ENCODE data around the gene EYS.
"Not testable (repeated sequence)": the region's sequence is repeated elsewhere in the genome, so short reads cannot be mapped to it uniquely, and the experiment has no call there.

The EYS gene

GRCh38 chr6:63739094-63739687 lies 1967.8 kb downstream of the EYS start:
- no peak for DNase-seq (ENCODE audit: low read depth in 3 of 3)

GRCh38 chr6:63738190-63738589 lies 1968.8 kb downstream of the EYS start:
- not testable (repeated sequence) for DNase-seq (ENCODE audit: low read depth in 3 of 3)

DNA sequence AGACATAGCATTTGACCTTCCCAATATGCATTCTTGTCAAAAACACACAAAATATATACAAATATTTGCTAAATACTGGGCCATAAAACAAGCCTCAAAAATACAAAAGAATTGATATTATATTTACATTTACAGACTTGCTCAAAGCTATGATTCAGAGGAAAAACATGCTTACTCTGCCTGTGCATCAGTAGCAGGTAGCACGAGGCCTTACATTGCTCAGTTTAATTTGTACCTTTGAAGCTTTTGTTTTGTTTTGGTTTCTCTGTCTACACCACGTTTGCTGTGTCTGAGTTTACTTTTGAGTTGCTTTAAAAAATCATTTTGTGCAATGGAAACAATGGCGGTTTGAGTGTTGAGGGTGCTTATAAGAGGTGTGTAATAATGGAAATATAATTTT lies 1972.1 kb downstream of the EYS start:
- no peak for DNase-seq (ENCODE audit: low read depth in 3 of 3)

DNA sequence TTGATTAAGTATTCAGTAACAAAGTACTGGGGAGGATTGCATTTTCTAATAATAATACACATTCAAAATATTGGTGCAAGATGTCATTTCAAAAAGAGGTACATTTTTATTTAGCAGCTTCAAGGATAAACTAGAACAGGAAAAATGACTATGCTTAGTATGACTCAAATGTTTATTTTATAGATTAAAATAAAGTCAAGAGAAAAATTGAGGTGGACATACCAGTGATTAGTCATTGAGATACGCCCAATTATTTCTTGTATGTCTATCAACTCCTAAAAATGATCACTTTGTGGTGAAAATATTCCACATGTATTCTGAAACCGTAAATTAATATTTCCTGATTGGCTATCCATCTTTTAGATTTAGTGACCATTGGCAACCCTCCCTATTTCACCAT lies 1974.7 kb downstream of the EYS start:
- no peak for DNase-seq (ENCODE audit: low read depth in 3 of 3)

DNA sequence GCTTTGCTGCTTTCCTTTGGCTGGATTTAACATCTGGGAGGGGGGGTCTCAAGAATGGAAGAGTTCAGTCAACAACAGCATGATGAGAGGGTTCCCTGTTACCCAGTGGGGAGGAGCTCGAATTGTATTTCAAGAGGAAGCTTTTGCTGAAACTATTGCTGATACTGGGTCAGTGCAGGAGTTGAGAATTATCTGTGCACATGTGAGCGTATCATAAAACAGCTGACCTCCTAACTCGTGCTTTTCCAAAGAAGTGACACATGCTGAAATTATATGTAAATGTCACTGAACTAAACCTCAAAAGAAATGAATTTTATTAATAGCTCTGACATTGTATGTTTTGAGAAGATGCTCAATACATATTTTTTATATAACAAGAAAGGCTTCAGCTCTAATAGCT lies 1975.1 kb downstream of the EYS start:
- no peak for DNase-seq (ENCODE audit: low read depth in 3 of 3)

GRCh38 chr6:63730311-63730710 lies 1976.7 kb downstream of the EYS start:
- DNase-seq (ENCODE audit: low read depth in 3 of 3): no peak

DNA sequence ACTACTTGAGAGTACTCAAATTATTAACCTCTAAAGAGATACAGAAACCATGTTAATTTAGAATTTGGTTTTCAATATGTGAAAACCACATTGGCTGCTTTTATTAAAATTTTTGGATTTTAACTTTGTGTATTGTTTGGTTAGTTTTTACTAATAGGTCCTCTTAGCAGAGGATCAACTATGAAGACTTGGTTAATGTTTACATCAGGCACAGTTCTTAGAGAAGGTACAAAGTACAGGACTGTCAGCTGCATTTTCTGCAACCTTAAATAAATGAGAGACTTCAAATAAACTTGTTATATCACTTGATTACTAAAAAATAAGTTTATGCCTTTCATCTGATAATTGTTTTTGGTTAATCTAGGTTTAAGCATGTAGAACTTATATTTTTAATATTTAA lies 1982.3 kb downstream of the EYS start:
- no peak for DNase-seq (ENCODE audit: low read depth in 3 of 3)

GRCh38 chr6:63721181-63721580 lies 1985.8 kb downstream of the EYS start:
- DNase-seq (ENCODE audit: low read depth in 3 of 3): no peak

- no peak for DNase-seq (ENCODE audit: low read depth in 3 of 3)
Measured at GRCh38 chr6:63716169-63716568, 1990.9 kb downstream of the EYS start.

DNA sequence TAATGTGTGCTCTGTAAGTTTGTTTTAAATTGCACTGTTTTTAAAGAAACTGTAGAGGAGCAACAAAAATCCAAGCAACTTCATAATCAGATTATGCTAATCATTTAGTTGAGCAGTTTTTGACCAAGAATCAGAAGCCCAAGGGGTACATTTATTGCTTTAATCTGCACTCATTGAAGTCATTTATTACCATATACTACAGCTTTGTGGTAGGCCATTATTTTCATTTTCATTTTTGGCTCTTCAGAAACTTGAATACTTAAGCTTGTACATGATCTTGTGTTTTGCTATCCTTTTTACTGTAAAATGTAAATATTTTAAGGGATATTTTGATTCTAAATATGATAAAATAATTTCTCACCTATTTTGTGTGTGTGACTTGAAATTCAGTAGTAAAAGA lies 1992.9 kb downstream of the EYS start:
- no peak for DNase-seq (ENCODE audit: low read depth in 3 of 3)

DNA sequence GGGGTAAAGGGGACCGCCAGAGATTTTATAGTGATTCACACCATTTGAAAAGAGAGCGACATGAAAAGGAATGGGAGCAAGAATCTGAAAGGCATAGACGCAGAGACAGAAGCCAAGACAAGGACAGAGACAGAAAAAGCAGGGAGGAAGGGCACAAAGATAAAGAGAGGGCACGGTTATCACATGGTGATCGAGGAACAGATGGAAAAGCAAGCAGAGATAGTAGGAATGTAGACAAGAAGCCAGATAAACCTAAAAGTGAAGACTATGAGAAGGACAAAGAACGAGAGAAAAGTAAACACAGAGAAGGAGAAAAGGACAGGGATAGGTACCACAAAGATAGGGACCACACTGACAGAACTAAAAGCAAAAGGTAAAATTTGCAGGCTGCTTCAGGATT lies 1993.7 kb downstream of the EYS start:
- DNase-seq (ENCODE audit: low read depth in 3 of 3): no peak

DNA sequence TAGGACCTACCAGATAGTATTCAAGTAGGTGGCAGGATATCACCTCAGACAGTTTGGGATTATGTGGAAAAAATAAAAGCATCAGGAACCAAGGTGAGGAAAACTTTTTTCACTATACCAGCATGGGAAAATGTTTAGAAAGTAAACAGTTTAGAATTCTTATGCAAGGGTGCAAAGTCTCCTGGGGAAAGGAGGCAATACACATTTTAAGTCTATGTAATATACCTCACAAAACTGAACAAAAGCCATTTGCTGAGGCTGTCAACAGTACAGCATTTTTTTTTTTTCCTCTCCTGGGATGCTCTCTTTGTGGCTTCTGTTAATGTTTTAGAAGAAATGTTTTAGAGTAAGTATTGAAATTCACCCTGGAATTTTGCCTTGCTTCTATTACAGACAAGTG lies 1997.9 kb downstream of the EYS start:
- DNase-seq (ENCODE audit: low read depth in 3 of 3): no peak

- no peak for DNase-seq (ENCODE audit: low read depth in 3 of 3)
Measured at GRCh38 chr6:63708631-63709030, 1998.4 kb downstream of the EYS start.

GRCh38 chr6:63706630-63707029 lies 2000.4 kb downstream of the EYS start:
- DNase-seq (ENCODE audit: low read depth in 3 of 3): no peak

DNA sequence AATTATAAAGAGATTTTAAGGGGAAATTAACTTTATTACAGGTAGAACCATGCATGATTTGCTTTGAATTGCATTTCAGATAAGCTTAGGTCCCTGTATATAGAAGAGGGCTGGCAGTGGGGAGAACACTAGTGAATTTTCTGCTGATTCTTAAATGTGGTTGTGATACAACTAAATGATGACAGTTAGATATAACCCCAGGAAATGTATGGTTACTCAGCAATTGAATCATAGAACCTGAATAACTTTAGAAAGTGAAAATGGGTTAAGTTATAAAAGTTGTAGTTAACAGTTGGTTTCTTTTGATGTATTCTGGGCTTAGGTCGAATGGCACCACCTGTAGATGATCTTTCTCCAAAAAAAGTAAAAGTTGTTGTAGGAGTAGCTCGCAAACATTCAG lies 2001.3 kb downstream of the EYS start:
- no peak for DNase-seq (ENCODE audit: low read depth in 3 of 3)

DNA sequence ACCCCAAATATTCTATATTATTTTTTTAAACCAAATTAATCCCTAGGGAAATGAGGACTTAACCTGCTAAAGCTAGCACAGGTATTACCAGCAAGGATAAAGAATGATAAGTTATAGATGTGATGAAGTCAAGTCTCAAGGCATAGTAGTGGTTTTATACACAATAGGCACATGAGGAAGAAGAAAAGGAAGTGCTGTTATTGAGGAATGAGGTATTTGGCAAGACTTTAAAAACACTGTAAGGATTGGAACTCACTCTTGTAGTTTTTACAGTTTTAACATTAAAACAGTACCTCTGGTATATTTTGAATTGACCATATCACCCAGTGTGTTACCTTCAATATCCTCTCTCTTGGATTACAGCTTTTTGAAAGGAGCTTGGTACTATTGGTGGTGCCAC lies 2016.8 kb downstream of the EYS start:
- no peak for DNase-seq (ENCODE audit: low read depth in 3 of 3)

GRCh38 chr6:63689421-63689820 lies 2017.6 kb downstream of the EYS start:
- no peak for DNase-seq (ENCODE audit: low read depth in 3 of 3)

DNA sequence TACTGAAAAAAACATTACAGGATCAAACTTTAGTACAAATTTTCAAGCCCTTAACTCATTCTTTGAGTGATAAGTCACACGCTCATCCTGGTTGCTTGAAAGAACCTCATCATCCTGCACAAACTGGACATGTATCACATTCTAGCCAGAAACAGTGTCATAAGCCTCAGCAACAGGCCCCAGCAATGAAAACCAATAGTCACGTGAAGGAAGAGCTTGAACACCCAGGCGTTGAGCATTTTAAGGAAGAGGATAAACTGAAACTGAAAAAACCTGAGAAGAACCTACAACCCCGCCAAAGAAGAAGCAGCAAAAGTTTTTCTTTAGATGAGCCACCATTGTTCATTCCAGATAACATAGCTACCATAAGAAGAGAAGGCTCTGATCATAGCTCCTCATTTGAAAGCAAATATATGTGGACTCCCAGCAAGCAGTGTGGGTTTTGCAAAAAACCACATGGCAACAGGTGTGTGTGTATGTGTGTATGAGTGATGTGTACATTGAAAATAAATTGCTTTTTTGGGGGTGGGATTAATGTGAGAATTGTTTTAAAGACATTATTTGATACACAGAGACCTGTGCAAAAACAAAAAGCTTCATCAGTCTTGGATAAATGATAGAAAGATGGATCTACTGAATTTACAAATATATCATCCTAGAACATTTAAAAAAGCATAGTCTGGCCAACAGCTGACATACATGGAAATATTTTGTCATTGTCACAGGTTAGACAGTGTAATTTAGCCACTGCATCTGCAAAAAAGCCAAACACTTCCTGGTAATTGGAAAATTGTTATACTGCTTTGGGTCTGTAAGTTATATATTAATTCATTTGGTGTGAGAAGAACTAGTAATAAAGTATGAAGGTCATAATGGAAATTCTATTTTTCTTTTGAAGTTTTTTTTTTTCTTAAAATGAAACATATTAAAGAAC lies 2021.3 kb downstream of the EYS start:
- DNase-seq (ENCODE audit: low read depth in 3 of 3): no peak

GRCh38 chr6:63683071-63683603 lies 2023.9 kb downstream of the EYS start:
- DNase-seq (ENCODE audit: low read depth in 3 of 3): no peak

DNA sequence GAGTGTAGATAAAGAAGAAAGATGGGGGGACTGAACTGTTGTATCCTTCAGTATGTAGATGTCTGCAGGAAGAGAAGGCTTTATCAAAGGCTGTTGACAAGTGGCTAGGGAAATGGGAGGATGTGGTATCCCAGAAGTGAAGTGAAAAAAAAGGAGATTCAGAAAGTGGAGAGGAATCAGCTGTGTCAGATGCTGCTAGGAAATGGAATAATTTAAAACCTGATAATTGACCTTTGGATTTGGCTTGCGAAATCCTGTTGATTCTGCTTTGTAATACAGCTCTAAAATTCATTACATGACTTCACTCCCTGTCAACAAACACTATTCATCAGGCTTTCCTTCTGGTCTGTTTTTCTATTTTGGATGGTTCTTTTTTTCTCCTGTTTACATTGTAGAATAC lies 2029.7 kb downstream of the EYS start:
- DNase-seq (ENCODE audit: low read depth in 3 of 3): no peak

- no peak for DNase-seq (ENCODE audit: low read depth in 3 of 3)
Measured at GRCh38 chr6:63676412-63677114, 2030.5 kb downstream of the EYS start.

GRCh38 chr6:63675138-63675537 lies 2031.9 kb downstream of the EYS start:
- no peak for DNase-seq (ENCODE audit: low read depth in 3 of 3)

DNA sequence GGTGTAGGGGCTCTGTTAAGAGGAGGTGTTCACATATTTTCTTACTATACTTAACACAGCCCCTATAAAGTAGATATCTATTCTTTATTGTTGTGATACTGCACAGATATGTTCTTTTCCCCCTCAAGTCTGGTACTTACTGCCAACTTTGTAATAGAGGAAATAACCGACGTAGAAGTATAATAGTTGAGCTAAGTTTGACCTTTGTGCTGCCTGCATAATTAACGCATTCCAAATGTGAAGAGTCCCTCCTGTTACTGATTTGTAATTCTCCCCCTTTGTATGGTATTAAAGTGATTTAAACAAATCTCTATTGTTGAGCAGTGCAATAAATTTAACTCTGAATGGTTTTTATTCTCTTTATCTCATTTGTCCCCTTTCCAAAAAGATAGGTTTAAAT lies 2032.4 kb downstream of the EYS start:
- DNase-seq (ENCODE audit: low read depth in 3 of 3): no peak

Data from stimulated activated CD4-positive, alpha-beta T cell treated with anti-CD3 and anti-CD28 coated beads, TNF-alpha, amount 100 ng/mL, for 24 hours (primary cell).